HL-60 (cell line): Measurements from ENCODE around the gene UNK.

ENCODE experiments used
- DNase-seq, 2 experiments: peaks; one replicate each; pipeline ENCODE4 v3.0.0-alpha.2; 2010 to 2020; ENCODE audit warnings: low read depth in 1 of 2, low spot score in 1 of 2
- H3K27ac ChIP-seq: fragments of 250-450 bp; sonication (Bioruptor Pico); replicated peaks from 2 replicates; pipeline ENCODE4 v1.5.1; 2020; ENCODE audit warnings: mild to moderate bottlenecking, moderate library complexity
- H3K27me3 ChIP-seq: fragments of 250-450 bp; sonication (Bioruptor Pico); 2 replicates; pipeline ENCODE4 v1.5.1; 2021; ENCODE audit warnings: mild to moderate bottlenecking, moderate library complexity; ENCODE audit not compliant: insufficient read depth, poor library complexity, severe bottlenecking
- H3K4me3 ChIP-seq: replicated peaks from 2 replicates; pipeline ENCODE4 v1.5.1; 2011; ENCODE audit warnings: mild to moderate bottlenecking, control low read depth, low read length; ENCODE audit not compliant: insufficient read depth
- CTCF ChIP-seq: IDR thresholded peaks from one replicate; pipeline ENCODE4 v1.5.1; 2011; ENCODE audit warnings: low read length, control low read depth, inconsistent platforms; ENCODE audit not compliant: insufficient read depth
- GABPA ChIP-seq: IDR thresholded peaks from 2 replicates; pipeline ENCODE4 v1.6.1; 2012; ENCODE audit warnings: low read depth
- POLR2AphosphoS5 ChIP-seq: IDR thresholded peaks from 2 replicates; pipeline ENCODE4 v1.6.1; 2012; ENCODE audit warnings: low read depth
- REST ChIP-seq: IDR thresholded peaks from 2 replicates; pipeline ENCODE4 v1.6.1; 2012; ENCODE audit warnings: low read depth; ENCODE audit not compliant: insufficient replicate concordance
- SPI1 ChIP-seq: IDR thresholded peaks from 2 replicates; pipeline ENCODE4 v1.6.1; 2012; ENCODE audit warnings: low read depth, mild to moderate bottlenecking, borderline replicate concordance

UNK gene

GRCh38 chr17:75771334-75772281 is 13.0 kb upstream of the UNK start:
- no peak for DNase-seq
- TF ChIP-seq POLR2AphosphoS5 (no peak), GABPA (no peak), SPI1 (no peak), REST (no peak), CTCF (no peak)
- Histone ChIP-seq H3K27me3 (no peaks in the 10 kb centered on the region), H3K27ac (no peak overlapping the region), H3K4me3 (no peak overlapping the region)

GRCh38 chr17:75773121-75773807 is 11.3 kb upstream of the UNK start:
- no peaks in the 10 kb centered on the region for H3K27me3 ChIP-seq
- H3K4me3 ChIP-seq = no peak overlapping the region
- no peak overlapping the region for H3K27ac ChIP-seq
- TF ChIP-seq SPI1 (no peak), POLR2AphosphoS5 (no peak), GABPA (no peak), CTCF (no peak), REST (no peak)
- DNase-seq = no peak

- H3K4me3 ChIP-seq = no peak overlapping the region
- no peaks in the 10 kb centered on the region for H3K27me3 ChIP-seq
- no peak for DNase-seq
- TF ChIP-seq GABPA (no peak), SPI1 (no peak), REST (no peak), POLR2AphosphoS5 (no peak), CTCF (no peak)
- no peak overlapping the region for H3K27ac ChIP-seq
Measured at GRCh38 chr17:75773808-75774470, 10.7 kb upstream of the UNK start.
